GM12873 (cell line): ENCODE measurements around the gene CNTNAP1.

ENCODE experiments used
- CTCF ChIP-seq: IDR thresholded peaks from 2 replicates; pipeline ENCODE4 v1.5.1; 2012; ENCODE audit warnings: low read depth, mild to moderate bottlenecking, moderate library complexity, low read length, control low read depth; ENCODE audit not compliant: insufficient read depth; ENCODE audit errors: missing control alignments

The CNTNAP1 gene

GRCh38 chr17:42681976-42682721 is at the start of gene CNTNAP1:
CNTNAP1 (plus strand) TSS chr17:42682531; CDS start chr17:42682830, 299 bp downstream.
- TF ChIP-seq CTCF, result no peak

GRCh38 chr17:42632949-42633444 is 49.3 kb upstream of the CNTNAP1 start:
- no peak for TF ChIP-seq CTCF

GRCh38 chr17:42639525-42640113 is 42.7 kb upstream of the CNTNAP1 start:
- no peak for TF ChIP-seq CTCF

- no peak for TF ChIP-seq CTCF
Observed at GRCh38 chr17:42640121-42640520, 42.2 kb upstream of the CNTNAP1 start.

GRCh38 chr17:42642336-42642735 is 40.0 kb upstream of the CNTNAP1 start:
- no peak for TF ChIP-seq CTCF

- TF ChIP-seq CTCF, result no peak
Observed at GRCh38 chr17:42647778-42648177, 34.6 kb upstream of the CNTNAP1 start.

GRCh38 chr17:42651392-42651791 is 30.9 kb upstream of the CNTNAP1 start:
- TF ChIP-seq CTCF, result no peak
